ENCODE results near the gene GTF3C1. TPM values are rescaled to one million over a fixed set of nuclear protein-coding genes. Genes with fewer than 3 reads are reported as not detected.

GTF3C1 gene
- total and polyA plus RNA-seq, 2 of the 8 experiments (the other 6 are each of a cell fraction or from before 2014, with no cell fraction given), result 89.3 to 126 TPM

DNA sequence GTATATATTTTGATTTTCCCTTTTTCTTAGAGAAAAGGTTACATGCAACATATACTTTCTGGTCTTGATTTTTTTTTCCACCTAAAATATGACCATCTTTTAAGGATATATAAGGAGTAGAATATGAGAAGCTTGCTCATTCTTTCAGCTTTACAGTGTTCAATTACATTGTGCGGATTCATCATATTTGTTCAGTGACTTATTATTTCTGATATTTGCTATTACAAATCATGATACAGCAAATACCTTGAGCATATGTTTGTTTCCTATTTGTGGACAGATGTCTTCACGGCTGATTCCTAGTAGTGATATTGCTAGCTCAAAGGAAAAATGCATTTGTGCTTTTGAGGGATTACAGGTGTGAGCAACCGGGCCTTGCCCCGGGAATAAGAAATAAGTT lies 18.4 kb upstream of the GTF3C1 start (continued):
- TF ChIP-seq, protein P1, sequence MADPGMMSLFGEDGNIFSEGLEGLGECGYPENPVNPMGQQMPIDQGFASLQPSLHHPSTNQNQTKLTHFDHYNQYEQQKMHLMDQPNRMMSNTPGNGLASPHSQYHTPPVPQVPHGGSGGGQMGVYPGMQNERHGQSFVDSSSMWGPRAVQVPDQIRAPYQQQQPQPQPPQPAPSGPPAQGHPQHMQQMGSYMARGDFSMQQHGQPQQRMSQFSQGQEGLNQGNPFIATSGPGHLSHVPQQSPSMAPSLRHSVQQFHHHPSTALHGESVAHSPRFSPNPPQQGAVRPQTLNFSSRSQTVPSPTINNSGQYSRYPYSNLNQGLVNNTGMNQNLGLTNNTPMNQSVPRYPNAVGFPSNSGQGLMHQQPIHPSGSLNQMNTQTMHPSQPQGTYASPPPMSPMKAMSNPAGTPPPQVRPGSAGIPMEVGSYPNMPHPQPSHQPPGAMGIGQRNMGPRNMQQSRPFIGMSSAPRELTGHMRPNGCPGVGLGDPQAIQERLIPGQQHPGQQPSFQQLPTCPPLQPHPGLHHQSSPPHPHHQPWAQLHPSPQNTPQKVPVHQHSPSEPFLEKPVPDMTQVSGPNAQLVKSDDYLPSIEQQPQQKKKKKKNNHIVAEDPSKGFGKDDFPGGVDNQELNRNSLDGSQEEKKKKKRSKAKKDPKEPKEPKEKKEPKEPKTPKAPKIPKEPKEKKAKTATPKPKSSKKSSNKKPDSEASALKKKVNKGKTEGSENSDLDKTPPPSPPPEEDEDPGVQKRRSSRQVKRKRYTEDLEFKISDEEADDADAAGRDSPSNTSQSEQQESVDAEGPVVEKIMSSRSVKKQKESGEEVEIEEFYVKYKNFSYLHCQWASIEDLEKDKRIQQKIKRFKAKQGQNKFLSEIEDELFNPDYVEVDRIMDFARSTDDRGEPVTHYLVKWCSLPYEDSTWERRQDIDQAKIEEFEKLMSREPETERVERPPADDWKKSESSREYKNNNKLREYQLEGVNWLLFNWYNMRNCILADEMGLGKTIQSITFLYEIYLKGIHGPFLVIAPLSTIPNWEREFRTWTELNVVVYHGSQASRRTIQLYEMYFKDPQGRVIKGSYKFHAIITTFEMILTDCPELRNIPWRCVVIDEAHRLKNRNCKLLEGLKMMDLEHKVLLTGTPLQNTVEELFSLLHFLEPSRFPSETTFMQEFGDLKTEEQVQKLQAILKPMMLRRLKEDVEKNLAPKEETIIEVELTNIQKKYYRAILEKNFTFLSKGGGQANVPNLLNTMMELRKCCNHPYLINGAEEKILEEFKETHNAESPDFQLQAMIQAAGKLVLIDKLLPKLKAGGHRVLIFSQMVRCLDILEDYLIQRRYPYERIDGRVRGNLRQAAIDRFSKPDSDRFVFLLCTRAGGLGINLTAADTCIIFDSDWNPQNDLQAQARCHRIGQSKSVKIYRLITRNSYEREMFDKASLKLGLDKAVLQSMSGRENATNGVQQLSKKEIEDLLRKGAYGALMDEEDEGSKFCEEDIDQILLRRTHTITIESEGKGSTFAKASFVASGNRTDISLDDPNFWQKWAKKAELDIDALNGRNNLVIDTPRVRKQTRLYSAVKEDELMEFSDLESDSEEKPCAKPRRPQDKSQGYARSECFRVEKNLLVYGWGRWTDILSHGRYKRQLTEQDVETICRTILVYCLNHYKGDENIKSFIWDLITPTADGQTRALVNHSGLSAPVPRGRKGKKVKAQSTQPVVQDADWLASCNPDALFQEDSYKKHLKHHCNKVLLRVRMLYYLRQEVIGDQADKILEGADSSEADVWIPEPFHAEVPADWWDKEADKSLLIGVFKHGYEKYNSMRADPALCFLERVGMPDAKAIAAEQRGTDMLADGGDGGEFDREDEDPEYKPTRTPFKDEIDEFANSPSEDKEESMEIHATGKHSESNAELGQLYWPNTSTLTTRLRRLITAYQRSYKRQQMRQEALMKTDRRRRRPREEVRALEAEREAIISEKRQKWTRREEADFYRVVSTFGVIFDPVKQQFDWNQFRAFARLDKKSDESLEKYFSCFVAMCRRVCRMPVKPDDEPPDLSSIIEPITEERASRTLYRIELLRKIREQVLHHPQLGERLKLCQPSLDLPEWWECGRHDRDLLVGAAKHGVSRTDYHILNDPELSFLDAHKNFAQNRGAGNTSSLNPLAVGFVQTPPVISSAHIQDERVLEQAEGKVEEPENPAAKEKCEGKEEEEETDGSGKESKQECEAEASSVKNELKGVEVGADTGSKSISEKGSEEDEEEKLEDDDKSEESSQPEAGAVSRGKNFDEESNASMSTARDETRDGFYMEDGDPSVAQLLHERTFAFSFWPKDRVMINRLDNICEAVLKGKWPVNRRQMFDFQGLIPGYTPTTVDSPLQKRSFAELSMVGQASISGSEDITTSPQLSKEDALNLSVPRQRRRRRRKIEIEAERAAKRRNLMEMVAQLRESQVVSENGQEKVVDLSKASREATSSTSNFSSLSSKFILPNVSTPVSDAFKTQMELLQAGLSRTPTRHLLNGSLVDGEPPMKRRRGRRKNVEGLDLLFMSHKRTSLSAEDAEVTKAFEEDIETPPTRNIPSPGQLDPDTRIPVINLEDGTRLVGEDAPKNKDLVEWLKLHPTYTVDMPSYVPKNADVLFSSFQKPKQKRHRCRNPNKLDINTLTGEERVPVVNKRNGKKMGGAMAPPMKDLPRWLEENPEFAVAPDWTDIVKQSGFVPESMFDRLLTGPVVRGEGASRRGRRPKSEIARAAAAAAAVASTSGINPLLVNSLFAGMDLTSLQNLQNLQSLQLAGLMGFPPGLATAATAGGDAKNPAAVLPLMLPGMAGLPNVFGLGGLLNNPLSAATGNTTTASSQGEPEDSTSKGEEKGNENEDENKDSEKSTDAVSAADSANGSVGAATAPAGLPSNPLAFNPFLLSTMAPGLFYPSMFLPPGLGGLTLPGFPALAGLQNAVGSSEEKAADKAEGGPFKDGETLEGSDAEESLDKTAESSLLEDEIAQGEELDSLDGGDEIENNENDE (IDR thresholded peaks at IDR 0.05; ENCODE audit: insufficient replicate concordance, low read length), result no peak
- no peak for TF ChIP-seq SP4 (IDR thresholded peaks at IDR 0.05; ENCODE audit: low read length)
- no peak for TF ChIP-seq MAX (IDR thresholded peaks at IDR 0.05)
- no peak for TF ChIP-seq HDAC2 (IDR thresholded peaks at IDR 0.05; ENCODE audit: borderline replicate concordance in 1 of 2, low read depth in 2 of 2, low read length in 2 of 2)
- no peak for TF ChIP-seq FOSL1 (IDR thresholded peaks at IDR 0.05; ENCODE audit: insufficient read depth, low read depth, low read length)
- no peak for TF ChIP-seq BACH1 (IDR thresholded peaks at IDR 0.05; ENCODE audit: low read length)
- TF ChIP-seq CEBPB (IDR thresholded peaks at IDR 0.05; ENCODE audit: low read depth, low read length), result no peak
